ENCODE results near the gene PRKAG2. TPM values are rescaled to one million over a fixed set of nuclear protein-coding genes. Genes with fewer than 3 reads are reported as not detected.
"Not testable (repeated sequence)": the region's sequence is repeated elsewhere in the genome, so short reads cannot be mapped to it uniquely, and the experiment has no call there.

Gene PRKAG2
- total and polyA plus RNA-seq, 5 experiments from 2014 or later, result 29.5 to 63.5 (median 34.1) TPM

DNA sequence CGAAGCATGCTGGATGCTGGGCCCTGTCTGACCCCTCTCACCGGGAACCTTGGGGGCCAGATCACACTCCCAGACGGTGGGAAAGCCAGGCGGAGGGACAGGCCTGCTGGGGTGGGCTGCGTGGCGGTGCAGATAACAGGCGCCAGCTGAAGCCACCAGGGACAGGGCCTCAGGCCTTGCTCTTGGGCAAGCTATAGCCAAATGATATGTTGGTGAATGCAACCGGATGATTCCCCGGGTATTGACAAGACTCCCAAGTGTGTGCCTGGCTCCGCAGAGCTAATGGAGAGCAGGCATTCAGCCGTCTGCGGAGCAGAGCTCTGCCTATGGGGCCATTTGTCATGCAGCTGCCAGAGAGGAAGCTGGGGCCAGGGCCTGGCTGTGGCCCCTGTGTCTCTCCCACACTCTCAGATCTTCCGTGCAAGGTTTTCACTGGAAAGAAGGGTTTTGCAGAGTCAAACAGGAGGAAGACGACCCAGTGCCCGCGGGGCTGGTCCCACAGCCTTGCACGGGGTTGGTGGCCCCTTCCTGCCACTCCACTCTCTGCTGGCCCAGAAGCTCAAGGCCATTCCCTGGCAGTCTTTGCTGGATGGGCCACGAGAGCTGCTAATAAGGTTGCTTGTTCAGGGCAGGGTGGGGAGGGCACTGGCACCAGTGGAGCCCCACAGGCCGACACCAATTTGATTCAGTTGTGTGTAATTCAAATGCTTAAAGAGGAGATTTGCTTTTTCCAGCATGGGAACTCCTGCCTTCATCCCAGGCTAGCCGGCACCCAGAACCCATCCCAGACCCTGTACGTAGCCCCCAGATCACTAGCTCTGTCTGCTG lies 91.8 kb downstream of the PRKAG2 start:
- DNase-seq, result no peak
- Mint-ChIP-seq H3K4me1 (peaks cover 20 to 45% (median 28%) of the 10 kb centered on the region in 4 donors), H3K36me3 (peaks cover 0 to 17% (median 3%) of the 10 kb centered on the region in 3 donors), H3K27me3 (no peaks in the 10 kb centered on the region), H3K27ac (peak overlapping the region in 2 of 10 donors; percentile 6 to 53), H3K9me3 (no peaks in the 10 kb centered on the region), H3K4me3 (no peak overlapping the region)
- POLR2A ChIA-PET, result no interaction called here
- no peak for ATAC-seq

DNA sequence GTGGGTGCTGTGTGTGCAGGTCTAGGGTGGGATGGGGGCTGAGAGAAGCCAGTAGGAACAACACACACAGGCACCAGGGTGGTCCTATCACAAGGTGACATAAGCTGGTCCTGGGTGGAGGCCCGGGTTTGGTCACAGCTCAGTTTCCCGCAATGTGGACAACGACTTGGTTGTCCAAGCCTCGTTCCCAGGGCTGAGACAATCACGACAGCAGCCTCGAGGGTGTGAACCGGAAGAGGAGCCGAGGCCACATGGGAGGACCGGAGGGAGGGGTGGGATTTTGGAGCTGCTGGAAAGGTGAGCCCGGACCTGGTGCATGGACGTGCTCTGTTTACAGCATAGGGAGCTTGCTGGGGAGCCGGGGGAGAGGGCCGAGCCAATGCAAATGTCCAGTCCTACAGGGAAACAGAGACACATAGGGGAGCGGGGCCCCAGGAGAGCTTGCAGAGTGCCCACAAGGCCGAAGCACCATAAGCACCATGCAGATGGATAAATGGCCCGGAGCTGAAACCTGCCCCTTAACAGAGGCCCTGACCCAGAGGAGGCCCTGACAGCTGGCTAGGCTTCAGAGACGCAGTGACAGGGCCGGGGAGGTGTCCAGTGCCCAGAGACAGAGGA lies 92.8 kb downstream of the PRKAG2 start:
- H3K9me3 Mint-ChIP-seq, result no peaks in the 10 kb centered on the region
- POLR2A ChIA-PET, result interaction anchor here (0.6 to 1.1 kb wide), 2 partner anchors 15 to 555 kb away, joined by 4 to 6 read pairs; no protein-coding TSS in a partner anchor
- H3K36me3 Mint-ChIP-seq, result peaks cover 0 to 23% (median 5%) of the 10 kb centered on the region in 3 donors
- peak overlapping the region in 5 of 10 donors; percentile 18 to 73 (median 56) for H3K27ac Mint-ChIP-seq
- ATAC-seq, result no peak
- no peaks in the 10 kb centered on the region for H3K27me3 Mint-ChIP-seq
- H3K4me3 Mint-ChIP-seq, result peak overlapping the region in 2 of 10 donors; percentile 34 to 63
- DNase-seq, result no peak
- peaks cover 18 to 39% (median 21%) of the 10 kb centered on the region in 4 donors for H3K4me1 Mint-ChIP-seq

DNA sequence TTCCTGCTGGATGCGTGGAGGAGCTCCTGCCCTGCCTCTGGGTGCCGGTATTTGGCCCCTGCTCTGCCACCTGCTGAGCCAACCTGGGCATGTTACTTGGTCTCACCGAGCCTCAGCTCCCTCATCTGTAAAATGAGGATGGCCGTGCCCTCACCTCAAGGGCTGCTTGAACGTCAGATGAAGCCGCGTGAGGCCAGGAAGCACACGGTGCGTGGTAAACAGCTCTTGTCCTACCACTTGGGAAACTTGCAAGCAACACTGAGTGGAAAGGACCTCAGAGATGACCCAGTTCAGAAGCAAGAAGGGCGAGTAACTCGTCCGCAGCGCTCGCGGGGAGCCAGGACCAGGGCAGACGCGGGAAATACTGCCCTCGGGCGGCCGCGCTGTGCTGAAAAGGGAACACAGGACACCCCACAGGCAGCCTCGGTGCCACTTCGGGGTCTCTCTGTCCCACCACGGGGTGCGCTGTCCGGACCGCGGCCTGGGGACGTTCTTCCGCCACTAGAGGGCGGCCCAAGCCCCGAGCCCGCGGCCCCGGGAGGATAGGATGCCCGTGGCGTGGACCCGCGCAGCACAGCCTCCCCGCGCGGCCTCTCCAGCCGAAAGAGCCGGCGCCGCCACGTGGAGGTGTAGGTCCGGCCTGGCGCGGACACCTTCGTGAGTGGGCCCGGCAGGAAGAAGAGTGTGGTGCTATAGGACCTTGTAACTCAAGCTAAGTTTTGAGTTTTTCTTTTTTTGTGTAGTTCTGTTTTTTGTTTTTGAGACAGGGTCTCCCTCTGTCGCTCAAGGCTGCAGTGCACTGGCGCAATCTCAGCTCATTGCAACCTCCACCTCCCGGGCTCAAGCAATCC lies 94.1 kb downstream of the PRKAG2 start:
- no peaks in the 10 kb centered on the region for H3K27me3 Mint-ChIP-seq
- peaks cover 8 to 35% (median 19%) of the 10 kb centered on the region in 4 donors for H3K4me1 Mint-ChIP-seq

DNA sequence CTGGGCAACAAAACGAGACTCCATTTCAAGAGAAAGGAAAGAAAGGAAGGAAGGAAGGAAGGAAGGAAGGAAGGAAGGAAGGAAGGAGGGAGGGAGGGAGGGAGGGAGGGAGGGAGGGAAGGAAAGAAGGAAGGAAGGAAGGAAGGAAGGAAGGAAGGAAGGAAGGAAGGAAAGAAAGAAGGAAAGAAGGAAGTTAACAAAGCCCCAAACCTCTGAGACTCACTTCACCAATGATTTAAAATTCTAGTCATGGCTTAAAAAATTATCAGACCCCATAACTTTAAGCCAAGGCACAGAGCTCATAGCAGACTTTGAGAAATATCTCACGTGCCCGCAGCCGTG lies 94.7 kb downstream of the PRKAG2 start:
- not testable (repeated sequence) for DNase-seq, ATAC-seq, H3K27me3 Mint-ChIP-seq, H3K9me3 Mint-ChIP-seq
- Mint-ChIP-seq H3K36me3 (peaks cover 0 to 23% (median 16%) of the 10 kb centered on the region in 3 donors), H3K4me1 (peaks cover 8 to 32% (median 18%) of the 10 kb centered on the region in 4 donors), H3K27ac (peak overlapping the region in 9 of 10 donors; percentile 55 to 96 (median 92)), H3K4me3 (peak overlapping the region; percentile 80 to 91 (median 88))
- POLR2A ChIA-PET, result interaction anchor here (0.6 to 1.6 kb wide), 5 partner anchors 12 to 150 kb away, joined by 3 to 6 read pairs (median 4); partner anchors contain the start of gene PRKAG2

More for the DNA sequence above, 94.1 kb downstream of the PRKAG2 start:
- POLR2A ChIA-PET, result interaction anchor here (0.6 to 1.6 kb wide), 6 partner anchors 12 to 150 kb away, joined by 3 to 6 read pairs (median 4); partner anchors contain the start of gene PRKAG2
- Mint-ChIP-seq H3K9me3 (no peaks in the 10 kb centered on the region), H3K27ac (peak overlapping the region; percentile 55 to 96 (median 91)), H3K4me3 (peak overlapping the region; percentile 80 to 91 (median 88)), H3K36me3 (peaks cover 0 to 23% (median 15%) of the 10 kb centered on the region in 3 donors)
- ATAC-seq, result peak; percentile 91 to 95
- peak; percentile 55 to 82 (median 67) for DNase-seq

DNA sequence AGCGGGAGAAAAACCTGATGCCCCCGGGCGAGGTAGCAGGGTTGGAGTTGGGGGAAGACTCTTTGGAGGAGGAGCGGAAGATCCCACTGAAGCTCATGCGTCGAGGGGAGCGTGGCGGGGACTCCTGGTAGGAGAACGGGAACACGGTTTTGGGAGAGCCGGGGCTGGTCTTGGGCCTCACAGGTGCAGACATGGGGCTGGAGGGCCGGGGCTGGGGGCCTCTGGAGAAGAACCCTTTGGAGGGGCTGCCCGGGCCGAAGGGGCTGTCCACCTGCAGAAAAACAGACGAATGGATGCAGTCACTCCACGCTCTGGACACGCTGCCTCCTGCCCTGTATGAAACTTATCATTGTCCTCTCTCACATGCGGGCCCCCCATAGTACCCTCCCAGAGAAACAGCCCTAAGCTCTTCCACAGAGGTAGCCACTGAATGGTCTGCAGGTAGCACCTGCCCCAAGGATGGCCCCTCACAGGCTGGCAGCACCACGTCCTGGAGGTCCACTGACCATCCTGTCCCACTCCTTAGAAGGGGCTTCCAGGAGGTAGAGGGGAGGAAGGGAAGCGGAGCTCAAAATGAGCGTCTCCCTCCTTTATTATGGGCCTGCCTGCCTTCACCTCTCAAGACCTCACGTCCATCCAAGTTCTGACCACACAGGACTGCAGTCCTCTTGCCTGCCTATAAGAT lies 95.6 kb downstream of the PRKAG2 start:
- POLR2A ChIA-PET, result interaction anchor here (1.2 kb wide), 2 partner anchors 11 to 13 kb away, joined by 3 to 6 read pairs; no protein-coding TSS in a partner anchor
- Mint-ChIP-seq H3K27ac (peak overlapping the region in 3 of 10 donors; percentile 29 to 82 (median 31)), H3K36me3 (peaks cover 0 to 23% (median 16%) of the 10 kb centered on the region in 3 donors), H3K9me3 (no peaks in the 10 kb centered on the region), H3K4me1 (peaks cover 8 to 30% (median 16%) of the 10 kb centered on the region in 4 donors), H3K27me3 (no peaks in the 10 kb centered on the region), H3K4me3 (peak overlapping the region in 1 of 10 donors; percentile 32)
- DNase-seq, result no peak
- no peak for ATAC-seq

DNA sequence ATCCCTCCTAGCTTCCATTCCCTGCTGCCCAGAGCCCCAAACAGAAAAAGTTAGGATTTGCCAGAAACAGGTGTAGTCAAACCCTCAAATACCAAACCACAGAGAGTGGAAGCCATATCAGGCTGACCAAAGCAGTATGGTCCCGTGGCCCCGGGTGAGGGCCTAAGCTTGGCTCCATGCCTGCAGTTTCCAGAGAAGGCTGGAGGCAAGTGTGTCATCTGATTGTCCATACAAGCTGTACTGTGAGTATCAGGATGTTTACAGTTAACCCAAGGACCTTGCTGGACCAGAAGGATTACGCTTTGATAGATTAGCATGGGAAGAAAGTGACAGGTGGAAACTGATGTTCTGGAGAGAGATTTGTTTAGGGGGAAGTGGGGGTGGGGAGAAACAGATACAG lies 96.3 kb downstream of the PRKAG2 start:
- Mint-ChIP-seq H3K9me3 (no peaks in the 10 kb centered on the region), H3K4me3 (peak overlapping the region in 2 of 10 donors; percentile 17 to 32), H3K27ac (peak overlapping the region in 5 of 10 donors; percentile 26 to 82 (median 66)), H3K4me1 (peaks cover 8 to 32% (median 16%) of the 10 kb centered on the region in 4 donors), H3K27me3 (no peaks in the 10 kb centered on the region), H3K36me3 (peaks cover 0 to 23% (median 16%) of the 10 kb centered on the region in 3 donors)
- no peak for DNase-seq
- no peak for ATAC-seq
- POLR2A ChIA-PET, result interaction anchor here (1.2 kb wide), 1 partner anchor 13 kb away, joined by 3 read pairs; no protein-coding TSS in a partner anchor

DNA sequence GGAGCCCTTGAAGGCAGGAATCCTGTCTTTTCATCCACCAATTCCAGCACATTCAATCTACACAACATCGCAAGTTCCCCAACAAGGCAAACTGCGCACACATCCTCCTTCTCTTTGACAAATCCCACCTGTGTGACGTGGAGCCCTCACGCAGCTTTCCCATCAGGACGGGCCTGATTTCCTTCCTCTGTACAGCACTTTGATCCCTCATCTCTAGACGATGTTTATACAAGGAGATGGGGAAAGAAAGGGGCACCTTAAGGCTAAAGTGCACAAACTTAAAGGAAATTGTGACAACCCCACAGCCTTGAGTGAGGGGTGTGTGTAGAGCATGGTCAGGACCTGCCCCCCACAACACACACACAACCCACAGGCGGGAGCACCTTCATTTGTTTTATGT lies 97.2 kb downstream of the PRKAG2 start:
- H3K9me3 Mint-ChIP-seq, result no peaks in the 10 kb centered on the region
- H3K4me3 Mint-ChIP-seq, result no peak overlapping the region
- ATAC-seq (no peak), DNase-seq (no peak)
- H3K4me1 Mint-ChIP-seq, result peaks cover 8 to 35% (median 16%) of the 10 kb centered on the region in 4 donors
- no peaks in the 10 kb centered on the region for H3K27me3 Mint-ChIP-seq
- H3K36me3 Mint-ChIP-seq, result peaks cover 0 to 20% (median 16%) of the 10 kb centered on the region in 3 donors
- POLR2A ChIA-PET, result no interaction called here
- peak overlapping the region in 1 of 10 donors; percentile 21 for H3K27ac Mint-ChIP-seq

DNA sequence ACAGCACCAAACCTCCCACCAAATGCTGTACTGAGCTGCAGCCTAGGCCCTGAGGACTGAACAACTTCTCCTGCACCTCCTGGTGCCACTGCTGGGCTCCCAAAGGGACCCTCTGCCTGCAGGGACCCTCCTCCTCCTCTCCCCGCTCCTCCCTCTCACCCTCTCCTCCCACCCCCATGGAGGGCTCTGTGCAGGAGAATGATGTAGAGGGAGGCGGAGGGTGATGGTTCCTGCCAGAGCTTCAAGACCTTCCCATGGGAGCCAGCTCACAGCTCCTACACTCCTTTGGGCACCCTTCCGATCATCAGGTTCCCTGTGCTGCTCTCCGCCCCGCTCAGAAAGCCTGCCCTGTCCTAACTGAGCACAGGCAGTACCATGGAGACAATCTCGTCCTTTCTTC lies 97.7 kb downstream of the PRKAG2 start:
- POLR2A ChIA-PET, result interaction anchor here (1.3 kb wide), 1 partner anchor 35 kb away, joined by 3 read pairs; no protein-coding TSS in a partner anchor
- DNase-seq (no peak), ATAC-seq (no peak)
- Mint-ChIP-seq H3K27me3 (no peaks in the 10 kb centered on the region), H3K4me3 (no peak overlapping the region), H3K27ac (peak overlapping the region in 2 of 10 donors; percentile 21 to 29), H3K9me3 (no peaks in the 10 kb centered on the region), H3K4me1 (peaks cover 8 to 37% (median 16%) of the 10 kb centered on the region in 4 donors), H3K36me3 (peaks cover 0 to 17% (median 16%) of the 10 kb centered on the region in 3 donors)

DNA sequence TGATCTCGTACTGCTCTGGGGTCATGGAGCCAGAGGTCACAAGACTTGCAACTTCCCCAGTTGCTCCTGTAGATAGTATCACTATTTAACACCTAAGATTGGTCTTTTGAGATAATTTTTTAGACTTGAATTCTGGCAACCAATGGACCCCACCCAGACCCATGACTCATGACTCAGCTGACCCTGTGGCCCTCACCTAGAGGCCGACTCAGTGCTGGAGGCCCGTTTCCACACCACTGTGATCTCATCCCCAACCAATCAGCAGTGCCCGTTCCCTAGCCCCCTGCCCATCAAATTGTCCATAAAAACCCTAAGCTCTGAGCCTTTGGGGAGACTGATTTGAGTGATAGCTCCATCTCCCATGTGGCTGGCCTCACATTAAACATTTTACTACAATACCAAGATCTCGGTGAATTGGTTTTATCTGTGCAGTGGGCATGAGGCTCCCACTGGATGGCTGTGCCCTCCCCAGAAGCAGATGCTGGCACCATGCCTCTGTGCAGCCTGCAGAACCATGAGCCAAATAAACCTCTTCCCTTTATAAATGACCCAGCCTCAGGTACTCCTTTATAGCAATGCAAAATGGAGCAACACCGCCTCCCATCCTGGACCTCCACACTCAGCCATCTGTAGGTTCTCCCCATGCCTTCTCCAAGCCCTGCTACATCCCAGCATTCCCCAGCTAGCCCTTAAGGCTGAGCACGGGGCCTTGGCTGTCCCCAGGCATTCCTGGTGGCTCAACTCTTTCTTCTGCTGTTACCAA lies 98.8 kb downstream of the PRKAG2 start:
- POLR2A ChIA-PET, result interaction anchor here (1.3 kb wide), 1 partner anchor 36 kb away, joined by 3 read pairs; no protein-coding TSS in a partner anchor
- DNase-seq, result no peak
- Mint-ChIP-seq H3K4me1 (peaks cover 6 to 44% (median 17%) of the 10 kb centered on the region in 4 donors), H3K27ac (peak overlapping the region in 5 of 10 donors; percentile 33 to 70 (median 61)), H3K27me3 (no peaks in the 10 kb centered on the region), H3K36me3 (peaks cover 0 to 19% (median 16%) of the 10 kb centered on the region in 3 donors), H3K9me3 (no peaks in the 10 kb centered on the region), H3K4me3 (no peak overlapping the region)
- ATAC-seq, result no peak

DNA sequence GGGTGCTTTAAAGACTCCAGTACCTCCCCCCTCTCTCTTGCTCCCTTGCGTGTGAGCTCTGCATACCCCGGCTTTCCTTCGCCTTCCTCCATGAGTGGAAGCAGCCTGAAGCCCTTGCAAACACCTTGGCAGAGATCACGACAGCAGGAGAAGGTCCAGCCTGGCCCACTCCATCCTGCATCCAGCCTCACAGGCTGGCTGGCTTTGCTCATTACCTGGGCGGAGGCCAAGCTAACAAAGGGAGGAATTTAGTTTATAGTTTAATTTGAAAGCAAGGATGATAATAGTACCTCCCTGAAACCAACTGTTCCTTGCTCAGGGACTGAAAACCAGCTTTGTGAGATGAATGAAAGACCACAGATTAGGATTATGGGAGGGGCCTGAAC lies 99.4 kb downstream of the PRKAG2 start:
- H3K27ac Mint-ChIP-seq, result peak overlapping the region in 4 of 10 donors; percentile 33 to 70 (median 52)
- H3K27me3 Mint-ChIP-seq, result no peaks in the 10 kb centered on the region
- H3K4me1 Mint-ChIP-seq, result peaks cover 2 to 42% (median 13%) of the 10 kb centered on the region in 4 donors
- ATAC-seq (no peak), DNase-seq (no peak)
- H3K36me3 Mint-ChIP-seq, result peaks cover 0 to 19% (median 16%) of the 10 kb centered on the region in 3 donors
- POLR2A ChIA-PET, result no interaction called here
- no peak overlapping the region for H3K4me3 Mint-ChIP-seq
- no peaks in the 10 kb centered on the region for H3K9me3 Mint-ChIP-seq
